IPS-15b (cell line): ENCODE data around the gene TRMT10C.

Experiments
- H3K27me3 ChIP-seq: one replicate; pipeline ENCODE4 v1.6.1; 2013; ENCODE audit warnings: low read length; ENCODE audit not compliant: control insufficient read depth, insufficient read depth
- H3K36me3 ChIP-seq: one replicate; pipeline ENCODE4 v1.6.1; 2013; ENCODE audit warnings: low read length; ENCODE audit not compliant: control insufficient read depth, insufficient read depth
- H3K4me1 ChIP-seq: one replicate; pipeline ENCODE4 v1.6.1; 2013; ENCODE audit warnings: mild to moderate bottlenecking, low read length; ENCODE audit not compliant: control insufficient read depth, insufficient read depth
- H3K4me3 ChIP-seq: one replicate; pipeline ENCODE4 v1.5.1; 2013; ENCODE audit warnings: low read depth, low read length
- H3K9ac ChIP-seq: one replicate; pipeline ENCODE4 v1.6.1; 2013; ENCODE audit warnings: low read depth, mild to moderate bottlenecking, low read length
- H3K9me3 ChIP-seq: one replicate; pipeline ENCODE4 v1.6.1; 2013; ENCODE audit warnings: mild to moderate bottlenecking, low read length; ENCODE audit not compliant: control insufficient read depth, insufficient read depth

TRMT10C gene

GRCh38 chr3:101561630-101562328 lies at the start of gene TRMT10C:
Gene TRMT10C (plus strand): TSS chr3:101561868. CDS start chr3:101564782, 2,914 bp downstream.
- H3K9me3 ChIP-seq, result no peaks in the 10 kb centered on the region
- peak within 1 kb of the TSS; percentile 94 for H3K9ac ChIP-seq
- no peaks in the 10 kb centered on the region for H3K27me3 ChIP-seq
- H3K36me3 ChIP-seq, result peaks cover 2% of the 10 kb centered on the region
- H3K4me3 ChIP-seq, result peak within 1 kb of the TSS; percentile 99
- H3K4me1 ChIP-seq, result peaks cover 5% of the 10 kb centered on the region

- Histone ChIP-seq H3K4me1 (no peaks in the 10 kb centered on the region), H3K9ac (peak overlapping the region; percentile 38)
Measured at GRCh38 chr3:101512396-101512645, 49.3 kb upstream of the TRMT10C start.

GRCh38 chr3:101512646-101513418 lies 48.8 kb upstream of the TRMT10C start, which contains the start of gene SENP7:
Gene SENP7 (minus strand): TSS chr3:101513212. CDS start chr3:101513130, 82 bp downstream.
- Histone ChIP-seq H3K36me3 (no peaks in the 10 kb centered on the region), H3K27me3 (no peaks in the 10 kb centered on the region), H3K4me1 (no peaks in the 10 kb centered on the region), H3K9ac (peak within 1 kb of the TSS; percentile 38), H3K9me3 (no peaks in the 10 kb centered on the region), H3K4me3 (peak within 1 kb of the TSS; percentile 85)

More at GRCh38 chr3:101512396-101512645, 49.3 kb upstream of the TRMT10C start:
- Histone ChIP-seq H3K9me3 (no peaks in the 10 kb centered on the region), H3K27me3 (no peaks in the 10 kb centered on the region), H3K36me3 (no peaks in the 10 kb centered on the region), H3K4me3 (peak overlapping the region; percentile 85)

GRCh38 chr3:101513419-101513986 lies 48.2 kb upstream of the TRMT10C start:
- Histone ChIP-seq H3K9me3 (no peaks in the 10 kb centered on the region), H3K4me3 (peak overlapping the region; percentile 85), H3K36me3 (no peaks in the 10 kb centered on the region), H3K27me3 (no peaks in the 10 kb centered on the region), H3K9ac (peak overlapping the region; percentile 9), H3K4me1 (peaks cover 3% of the 10 kb centered on the region)

GRCh38 chr3:101518421-101518871 lies 43.2 kb upstream of the TRMT10C start:
- Histone ChIP-seq H3K4me1 (peaks cover 5% of the 10 kb centered on the region), H3K36me3 (no peaks in the 10 kb centered on the region), H3K9ac (no peak overlapping the region), H3K9me3 (no peaks in the 10 kb centered on the region), H3K4me3 (no peak overlapping the region), H3K27me3 (no peaks in the 10 kb centered on the region)

GRCh38 chr3:101519685-101520365 lies 41.8 kb upstream of the TRMT10C start:
- Histone ChIP-seq H3K4me1 (peaks cover 5% of the 10 kb centered on the region), H3K9me3 (no peaks in the 10 kb centered on the region), H3K4me3 (no peak overlapping the region), H3K9ac (no peak overlapping the region), H3K27me3 (no peaks in the 10 kb centered on the region), H3K36me3 (no peaks in the 10 kb centered on the region)

- Histone ChIP-seq H3K9ac (no peak overlapping the region), H3K9me3 (peaks cover 8% of the 10 kb centered on the region), H3K36me3 (no peaks in the 10 kb centered on the region), H3K27me3 (no peaks in the 10 kb centered on the region), H3K4me3 (no peak overlapping the region), H3K4me1 (peaks cover 5% of the 10 kb centered on the region)
Measured at GRCh38 chr3:101521211-101521701, 40.4 kb upstream of the TRMT10C start.

- Histone ChIP-seq H3K36me3 (no peaks in the 10 kb centered on the region), H3K9me3 (peaks cover 8% of the 10 kb centered on the region), H3K4me1 (no peaks in the 10 kb centered on the region)
Measured at GRCh38 chr3:101527441-101527840, 34.2 kb upstream of the TRMT10C start.

GRCh38 chr3:101527906-101528305 lies 33.8 kb upstream of the TRMT10C start:
- peaks cover 8% of the 10 kb centered on the region for H3K9me3 ChIP-seq
- no peak overlapping the region for H3K4me3 ChIP-seq
- no peaks in the 10 kb centered on the region for H3K36me3 ChIP-seq
- no peaks in the 10 kb centered on the region for H3K27me3 ChIP-seq
- H3K4me1 ChIP-seq, result no peaks in the 10 kb centered on the region
- no peak overlapping the region for H3K9ac ChIP-seq

More at GRCh38 chr3:101527441-101527840, 34.2 kb upstream of the TRMT10C start:
- no peaks in the 10 kb centered on the region for H3K27me3 ChIP-seq
- H3K9ac ChIP-seq, result no peak overlapping the region
- H3K4me3 ChIP-seq, result no peak overlapping the region

- Histone ChIP-seq H3K4me1 (no peaks in the 10 kb centered on the region), H3K36me3 (no peaks in the 10 kb centered on the region)
Measured at GRCh38 chr3:101529816-101530685, 31.6 kb upstream of the TRMT10C start.

GRCh38 chr3:101530686-101531047 lies 31.0 kb upstream of the TRMT10C start:
- Histone ChIP-seq H3K27me3 (no peaks in the 10 kb centered on the region), H3K4me1 (no peaks in the 10 kb centered on the region), H3K9me3 (peaks cover under 1% of the 10 kb centered on the region), H3K36me3 (no peaks in the 10 kb centered on the region), H3K4me3 (no peak overlapping the region), H3K9ac (no peak overlapping the region)

More at GRCh38 chr3:101529816-101530685, 31.6 kb upstream of the TRMT10C start:
- Histone ChIP-seq H3K27me3 (no peaks in the 10 kb centered on the region), H3K9me3 (peaks cover 6% of the 10 kb centered on the region), H3K4me3 (no peak overlapping the region), H3K9ac (no peak overlapping the region)
